Peyer's patch (tissue), 4 donors: Measurements from ENCODE around the gene MPLKIP.

Experiments
- CTCF ChIP-seq, 6 experiments: fragments of 450-650 bp in 4 of 6; fragments of 200-600 bp in 2 of 6; sonication (generic) in 1 of 6; IDR thresholded peaks; one replicate each; pipeline ENCODE4 v1.5.1; 2017 to 2019; ENCODE audit warnings: antibody characterized with exemption in 6 of 6, mild to moderate bottlenecking in 3 of 6, moderate library complexity in 1 of 6
- POLR2A ChIP-seq, 2 donors: fragments of 450-650 bp; IDR thresholded peaks; one replicate each; pipeline ENCODE4 v1.5.1; 2017; ENCODE audit warnings: antibody characterized with exemption in 2 of 2, mild to moderate bottlenecking in 2 of 2, moderate library complexity in 2 of 2

DNA sequence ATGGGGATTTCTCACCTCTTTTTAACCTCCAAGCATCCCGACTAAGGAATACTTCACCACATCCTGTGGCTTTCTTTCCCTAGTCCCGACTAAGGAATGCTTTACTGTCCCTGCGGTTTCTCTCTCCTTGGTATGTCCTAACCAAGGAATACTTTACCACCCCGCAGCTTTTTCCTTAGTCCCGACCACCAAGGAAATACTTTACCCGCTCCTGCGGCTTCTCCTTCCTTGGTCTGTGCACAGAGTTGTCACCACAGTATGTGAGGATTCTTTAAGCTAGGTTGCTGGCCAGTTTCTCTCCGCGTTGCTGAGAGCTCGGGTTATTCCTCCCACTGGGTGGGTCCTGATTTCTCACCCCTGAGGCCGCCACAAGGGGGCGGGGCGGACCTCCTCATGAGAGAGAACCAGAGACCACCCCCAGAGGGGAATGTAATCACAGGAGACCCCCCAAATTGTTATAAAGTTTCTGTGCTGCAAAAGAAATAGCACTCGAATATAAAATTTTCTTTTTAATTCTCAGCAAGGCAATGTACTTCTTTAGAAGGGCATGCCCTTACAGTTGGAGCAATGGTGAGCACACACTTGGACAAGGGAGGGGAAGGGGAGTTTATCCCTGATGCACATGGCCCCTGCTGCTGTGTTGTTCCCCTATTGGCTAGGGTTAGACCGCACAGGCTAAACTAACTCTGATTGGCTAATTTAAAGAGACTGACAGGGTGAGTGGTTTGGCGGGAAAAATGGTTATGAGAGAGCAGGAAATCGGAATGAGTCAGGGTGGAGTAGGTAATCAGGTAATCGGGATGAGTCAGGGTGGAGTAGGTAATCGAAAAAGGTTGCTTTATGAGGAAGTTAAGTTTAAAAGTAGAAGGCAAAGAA, 13.2 kb upstream of the MPLKIP start:
- TF ChIP-seq CTCF (IDR thresholded peaks at IDR 0.05) (no peak), POLR2A (IDR thresholded peaks at IDR 0.05) (no peak)
